ENCODE results near the gene ALG13. TPM values are rescaled to one million over a fixed set of nuclear protein-coding genes. Genes with fewer than 3 reads are reported as not detected.
A peak's percentile ranks its signal among the peaks of the same experiment; 100 is the strongest.
"Not testable (repeated sequence)": the region's sequence is repeated elsewhere in the genome, so short reads cannot be mapped to it uniquely, and the experiment has no call there.

The ALG13 gene
- polyA plus RNA-seq, 2 of the 4 experiments (the other 2 are of a cell fraction), result 43.0 to 136 TPM

DNA sequence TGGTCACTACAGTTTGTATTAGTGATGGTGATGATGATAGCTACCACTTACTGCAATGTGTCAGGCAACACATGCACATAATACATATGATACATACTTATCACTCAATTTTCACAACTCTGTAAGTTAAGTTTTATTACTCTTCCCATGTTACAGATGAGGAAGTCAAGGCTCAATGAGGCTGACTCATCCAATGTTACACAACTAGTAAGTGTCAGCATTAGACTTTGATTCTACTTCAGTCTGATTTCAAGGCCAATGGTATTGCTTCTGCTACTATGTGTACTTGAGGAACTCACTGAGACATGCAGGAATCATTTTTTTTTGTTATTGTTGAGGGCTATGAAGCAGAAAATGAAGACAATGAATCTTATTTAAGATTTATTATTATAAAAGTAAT, 98.6 kb downstream of the ALG13 start:
- Histone ChIP-seq H3K4me2 (no peak overlapping the region), H3K4me1 (no peaks in the 10 kb centered on the region), H3K27ac (no peak overlapping the region), H3K4me3 (no peak overlapping the region), H3K9me3 (no peaks in the 10 kb centered on the region; the same call in 2 of the 3 replicates)
- ChIA-PET POLR2A (no interaction called here), CTCF (no interaction called here)
- ATAC-seq, result no peak
- DNase-seq (ENCODE audit: low read depth in 1 of 2, low spot score in 1 of 2), result peak in 1 of 2 experiments; percentile 1
- TF ChIP-seq HMGXB4 (CRISPR knock-in tag; IDR thresholded peaks at IDR 0.05; ENCODE audit: borderline replicate concordance), result no peak
- TF ChIP-seq BHLHE40 (IDR thresholded peaks at IDR 0.05; ENCODE audit: low read depth, low read length), result no peak
- no peak for TF ChIP-seq HOXA7 (CRISPR knock-in tag; IDR thresholded peaks at IDR 0.05)
- TF ChIP-seq, protein P1, sequence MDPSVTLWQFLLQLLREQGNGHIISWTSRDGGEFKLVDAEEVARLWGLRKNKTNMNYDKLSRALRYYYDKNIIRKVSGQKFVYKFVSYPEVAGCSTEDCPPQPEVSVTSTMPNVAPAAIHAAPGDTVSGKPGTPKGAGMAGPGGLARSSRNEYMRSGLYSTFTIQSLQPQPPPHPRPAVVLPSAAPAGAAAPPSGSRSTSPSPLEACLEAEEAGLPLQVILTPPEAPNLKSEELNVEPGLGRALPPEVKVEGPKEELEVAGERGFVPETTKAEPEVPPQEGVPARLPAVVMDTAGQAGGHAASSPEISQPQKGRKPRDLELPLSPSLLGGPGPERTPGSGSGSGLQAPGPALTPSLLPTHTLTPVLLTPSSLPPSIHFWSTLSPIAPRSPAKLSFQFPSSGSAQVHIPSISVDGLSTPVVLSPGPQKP (IDR thresholded peaks at IDR 0.05; ENCODE audit: low read depth, low read length), result no peak
- TF ChIP-seq RARB (CRISPR knock-in tag; IDR thresholded peaks at IDR 0.05), result no peak
- TF ChIP-seq EHF (CRISPR knock-in tag; IDR thresholded peaks at IDR 0.05), result no peak
- no peak for TF ChIP-seq RAD21 (conservative IDR thresholded peaks at IDR 0.05 in 1 of 2, IDR thresholded peaks at IDR 0.05 in 1 of 2)
- no peak for TF ChIP-seq FOSL2 (IDR thresholded peaks at IDR 0.05)
- no peak for TF ChIP-seq FOSL2 (CRISPR knock-in tag; IDR thresholded peaks at IDR 0.05)
- TF ChIP-seq HDAC2 (IDR thresholded peaks at IDR 0.05), result no peak
- peak; percentile 98 for FAIRE-seq

DNA sequence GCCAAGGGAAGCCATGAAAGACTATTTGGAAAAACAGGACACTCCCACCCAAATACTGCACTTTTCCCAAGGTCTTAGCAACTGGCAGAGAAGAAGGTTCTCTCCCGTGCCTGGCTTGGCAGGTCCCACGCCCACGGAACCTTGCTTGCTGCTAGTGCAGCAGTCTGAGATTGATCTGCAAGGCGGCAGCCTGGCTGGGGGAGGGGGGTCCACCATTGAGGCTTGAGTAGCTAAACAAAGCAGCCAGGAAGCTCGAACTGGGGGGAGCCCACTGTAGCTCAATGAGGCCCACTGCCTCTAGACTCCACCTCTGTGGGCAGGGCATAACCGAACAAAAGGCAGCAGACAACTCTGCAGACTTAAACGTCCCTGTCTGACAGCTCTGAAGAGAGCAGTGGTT, 103.7 kb downstream of the ALG13 start:
- no peak for FAIRE-seq
- ATAC-seq, result no peak
- Histone ChIP-seq H3K4me2 (no peak overlapping the region), H3K9me3 (no peaks in the 10 kb centered on the region; the same call in 2 of the 3 replicates), H3K4me3 (no peak overlapping the region), H3K4me1 (no peaks in the 10 kb centered on the region), H3K27ac (no peak overlapping the region)
- WGBS (ENCODE audit: missing lambda C conversion rate), result 43% methylated on average over 5 of the region's 7 CpGs
- POLR2A ChIA-PET, result no interaction called here
- CTCF ChIA-PET, result no interaction called here
- DNase-seq (ENCODE audit: low read depth in 1 of 2, low spot score in 1 of 2), result no peak
- TF ChIP-seq BCL3 (IDR thresholded peaks at IDR 0.05) (no peak), HOXA7 (CRISPR knock-in tag; IDR thresholded peaks at IDR 0.05) (no peak), BHLHE40 (IDR thresholded peaks at IDR 0.05; ENCODE audit: low read depth, low read length) (no peak), MAFK (IDR thresholded peaks at IDR 0.05; ENCODE audit: partially characterized antibody) (no peak), ZFP36 (IDR thresholded peaks at IDR 0.05; ENCODE audit: borderline replicate concordance, partially characterized antibody) (no peak), TP53 (CRISPR knock-in tag; IDR thresholded peaks at IDR 0.05) (no peak)

GRCh38 chrX:111790054-111790453, 109.1 kb downstream of the ALG13 start:
- DNase-seq (ENCODE audit: low read depth in 1 of 2, low spot score in 1 of 2); ATAC-seq; H3K4me2 ChIP-seq; POLR2A ChIA-PET; CTCF ChIA-PET; FAIRE-seq; H3K9me3 ChIP-seq; H3K4me1 ChIP-seq; H3K4me3 ChIP-seq; H3K27ac ChIP-seq: not testable (repeated sequence)
- WGBS (ENCODE audit: missing lambda C conversion rate), result 14% methylated on average over 1 of the region's 1 CpG

Small RNAs within 50 kb of the gene (small RNA-seq; reads per million reads assigned to genes)
- gene RNA5SP512, result 0 to 90.4 (median 0.48) reads per million in 6 experiments

Other genes with a start within 250 kb of the ALG13 start
- not detected in 2 replicates for gene SERTM2, start 169.5 kb upstream of the ALG13 start, polyA plus RNA-seq (2011; rRNA removed)
- gene SERTM2, start 169.5 kb upstream of the ALG13 start, polyA plus RNA-seq (2017; fragmentation: RNase III; extraction: RNeasy Plus Mini Kit Qiagen cat#74134 plus additional on column Dnase treatment), result not detected in 3 replicates
- gene TRPC5OS, start 195.0 kb downstream of the ALG13 start, polyA plus RNA-seq (2011; rRNA removed), result not detected in 2 replicates
- not detected in 3 replicates for gene TRPC5OS, start 195.0 kb downstream of the ALG13 start, polyA plus RNA-seq (2017; fragmentation: RNase III; extraction: RNeasy Plus Mini Kit Qiagen cat#74134 plus additional on column Dnase treatment)

Data from A549 (cell line).